Subcutaneous abdominal adipose tissue (tissue), 5 donors: ENCODE measurements around the gene PTPRG.

Experiments
- H3K27ac ChIP-seq: one replicate; pipeline ENCODE4 v1.7.0; 2013; ENCODE audit warnings: low read depth, mild to moderate bottlenecking, inconsistent platforms, low read length, moderate library complexity
- H3K27me3 ChIP-seq, 5 donors: one replicate each; pipeline ENCODE4 v1.7.0; 2013; ENCODE audit warnings: low read length in 5 of 5, inconsistent platforms in 1 of 5; ENCODE audit not compliant: control insufficient read depth in 5 of 5, insufficient read depth in 4 of 5
- H3K36me3 ChIP-seq, 5 donors: one replicate each; pipeline ENCODE4 v1.7.0; 2013; ENCODE audit warnings: low read length in 5 of 5; ENCODE audit not compliant: control insufficient read depth in 5 of 5, insufficient read depth in 5 of 5
- H3K4me1 ChIP-seq, 5 donors: one replicate each; pipeline ENCODE4 v1.7.0; 2013; ENCODE audit warnings: low read length in 5 of 5, mild to moderate bottlenecking in 3 of 5, moderate library complexity in 1 of 5; ENCODE audit not compliant: control insufficient read depth in 5 of 5, insufficient read depth in 5 of 5
- H3K4me3 ChIP-seq, 5 donors: one replicate each; pipeline ENCODE4 v1.7.0; 2013; ENCODE audit warnings: low read length in 5 of 5, low read depth in 1 of 5
- H3K9ac ChIP-seq, 5 donors: one replicate each; pipeline ENCODE4 v1.7.0; 2013; ENCODE audit warnings: low read length in 5 of 5, mild to moderate bottlenecking in 4 of 5, moderate library complexity in 3 of 5
- H3K9me3 ChIP-seq, 5 donors: one replicate each; pipeline ENCODE4 v1.7.0; 2013; ENCODE audit warnings: low read length in 5 of 5; ENCODE audit not compliant: control insufficient read depth in 5 of 5
- donor health status: healthy.
- donor health status: healthy.
- donor health status: healthy.
- donor health status: healthy.
- donor health status: healthy.

Gene PTPRG

GRCh38 chr3:62325896-62326295 is 764.5 kb downstream of the PTPRG start:
- H3K9ac ChIP-seq: no peak overlapping the region
- H3K36me3 ChIP-seq: peaks cover 0 to 3% (median 2%) of the 10 kb centered on the region in 5 donors
- no peaks in the 10 kb centered on the region for H3K4me1 ChIP-seq
- H3K4me3 ChIP-seq: no peak overlapping the region
- H3K27me3 ChIP-seq: no peaks in the 10 kb centered on the region
- H3K9me3 ChIP-seq: no peaks in the 10 kb centered on the region
- H3K27ac ChIP-seq: no peak overlapping the region

GRCh38 chr3:62329971-62330370 is 768.6 kb downstream of the PTPRG start:
- Histone ChIP-seq H3K27ac (no peak overlapping the region), H3K4me1 (no peaks in the 10 kb centered on the region), H3K4me3 (no peak overlapping the region), H3K36me3 (no peaks in the 10 kb centered on the region), H3K27me3 (no peaks in the 10 kb centered on the region), H3K9ac (no peak overlapping the region), H3K9me3 (no peaks in the 10 kb centered on the region)

DNA sequence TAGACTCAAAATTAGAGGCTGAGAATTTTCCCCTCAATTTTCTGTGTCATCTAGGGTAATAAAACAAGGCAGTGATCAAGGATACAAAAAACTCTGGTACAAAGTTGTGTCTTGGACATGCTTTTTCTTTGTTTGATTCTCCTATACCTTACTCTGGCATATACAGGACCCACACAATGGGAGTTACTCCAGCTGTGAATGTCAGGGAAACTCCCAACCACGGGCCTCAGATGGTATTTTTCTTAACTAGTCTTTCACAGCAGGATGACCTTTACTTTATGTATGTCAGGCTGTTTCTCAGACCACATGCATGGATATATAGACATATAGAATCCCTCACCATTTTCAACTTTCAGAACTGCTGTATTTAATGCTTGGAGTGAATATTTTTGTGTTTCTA is 770.6 kb downstream of the PTPRG start:
- no peaks in the 10 kb centered on the region for H3K27me3 ChIP-seq
- H3K9ac ChIP-seq: no peak overlapping the region
- no peak overlapping the region for H3K4me3 ChIP-seq
- no peaks in the 10 kb centered on the region for H3K4me1 ChIP-seq
- no peaks in the 10 kb centered on the region for H3K9me3 ChIP-seq
- H3K27ac ChIP-seq: no peak overlapping the region
- no peaks in the 10 kb centered on the region for H3K36me3 ChIP-seq

DNA sequence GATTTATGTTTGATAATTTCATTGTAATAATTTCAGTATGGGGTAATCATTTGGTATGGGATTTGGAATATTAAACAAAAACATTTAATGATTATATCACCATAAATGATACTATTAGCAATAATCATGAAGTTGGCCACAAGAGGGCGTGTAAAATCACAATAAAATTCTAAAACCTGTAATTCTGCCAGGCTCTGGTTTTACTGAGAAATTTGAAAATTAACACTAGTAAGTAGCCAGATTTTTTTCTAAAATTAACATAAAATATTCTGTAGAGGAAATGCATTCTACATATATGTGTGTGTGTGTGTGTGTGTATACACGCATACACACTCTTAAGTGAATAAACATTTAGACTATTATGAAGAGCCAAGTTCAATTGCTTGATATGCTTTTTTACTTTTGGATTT is 771.5 kb downstream of the PTPRG start:
- Histone ChIP-seq H3K27ac (no peak overlapping the region), H3K9me3 (no peaks in the 10 kb centered on the region), H3K27me3 (no peaks in the 10 kb centered on the region), H3K4me3 (no peak overlapping the region), H3K36me3 (no peaks in the 10 kb centered on the region), H3K4me1 (no peaks in the 10 kb centered on the region), H3K9ac (no peak overlapping the region)

DNA sequence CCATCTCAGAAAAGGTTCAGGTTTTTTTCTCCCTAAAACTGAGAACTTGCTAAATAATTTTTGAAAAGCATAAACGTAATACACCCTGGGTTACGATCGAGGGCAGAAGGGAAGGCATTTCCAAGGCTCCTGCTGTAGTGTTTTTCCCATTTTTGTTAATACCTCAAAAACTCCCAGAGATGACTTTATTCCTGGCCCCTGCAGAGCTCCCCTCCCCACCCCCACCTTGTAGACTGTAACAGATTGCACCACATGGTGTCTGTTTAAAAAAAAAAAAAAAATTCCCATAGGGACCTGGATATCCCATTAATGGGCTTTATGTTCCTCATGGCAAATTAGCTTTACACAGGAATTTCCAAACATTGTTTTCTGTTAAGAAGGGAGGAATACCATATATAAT is 773.8 kb downstream of the PTPRG start:
- H3K9ac ChIP-seq: no peak overlapping the region
- no peaks in the 10 kb centered on the region for H3K4me1 ChIP-seq
- no peak overlapping the region for H3K4me3 ChIP-seq
- no peaks in the 10 kb centered on the region for H3K36me3 ChIP-seq
- H3K27me3 ChIP-seq: no peaks in the 10 kb centered on the region
- H3K9me3 ChIP-seq: no peaks in the 10 kb centered on the region
- no peak overlapping the region for H3K27ac ChIP-seq

GRCh38 chr3:62343755-62344154 is 782.4 kb downstream of the PTPRG start:
- Histone ChIP-seq H3K27me3 (no peaks in the 10 kb centered on the region), H3K36me3 (no peaks in the 10 kb centered on the region), H3K27ac (no peak overlapping the region), H3K4me3 (no peak overlapping the region), H3K9ac (no peak overlapping the region), H3K9me3 (no peaks in the 10 kb centered on the region), H3K4me1 (no peaks in the 10 kb centered on the region)
